Neural progenitor cell (in vitro differentiated cells): ENCODE data around the gene GDPD2. TPM values are rescaled to one million over a fixed set of nuclear protein-coding genes. Genes with fewer than 3 reads are reported as not detected.

ENCODE experiments used
- DNase-seq: peaks from one replicate; pipeline ENCODE4 v3.0.0-alpha.2; 2016; ENCODE audit warnings: low spot score
- H2AFZ ChIP-seq: fragments of 200-600 bp; sonication (generic); replicated peaks from 2 replicates; pipeline ENCODE4 v1.6.1; 2016; ENCODE audit warnings: antibody characterized with exemption
- H3F3A ChIP-seq: fragments of 200-600 bp; sonication (generic); 2 replicates; pipeline ENCODE4 v1.6.1; 2016; ENCODE audit warnings: antibody characterized with exemption, low read depth
- H3K27ac ChIP-seq: fragments of 200-600 bp; sonication (generic); 2 replicates; pipeline ENCODE4 v1.5.1; 2016; ENCODE audit warnings: mild to moderate bottlenecking
- H3K27me3 ChIP-seq: fragments of 200-600 bp; sonication (generic); 2 replicates; pipeline ENCODE4 v1.6.1; 2016; ENCODE audit warnings: mild to moderate bottlenecking, moderate library complexity
- H3K36me3 ChIP-seq: fragments of 200-600 bp; sonication (generic); 2 replicates; pipeline ENCODE4 v1.5.1; 2016
- H3K4me1 ChIP-seq: fragments of 200-600 bp; sonication (generic); 2 replicates; pipeline ENCODE4 v1.6.1; 2016; ENCODE audit warnings: mixed run types
- H3K4me2 ChIP-seq: fragments of 200-600 bp; sonication (generic); 2 replicates; pipeline ENCODE4 v1.6.1; 2016
- H3K4me3 ChIP-seq: fragments of 200-600 bp; sonication (generic); 2 replicates; pipeline ENCODE4 v1.5.1; 2016
- H3K79me2 ChIP-seq: fragments of 200-600 bp; sonication (generic); 2 replicates; pipeline ENCODE4 v1.6.1; 2016; ENCODE audit warnings: low read depth
- H3K9ac ChIP-seq: fragments of 200-600 bp; sonication (generic); 2 replicates; pipeline ENCODE4 v1.6.1; 2016
- H3K9me3 ChIP-seq: fragments of 200-600 bp; sonication (generic); 2 replicates; pipeline ENCODE4 v1.5.1; 2016; ENCODE audit warnings: low read depth
- H4K20me1 ChIP-seq: fragments of 200-600 bp; sonication (generic); 2 replicates; pipeline ENCODE4 v1.6.1; 2016; ENCODE audit warnings: low read depth
- H3K27ac Mint-ChIP-seq: 3 replicates; pipeline ENCODE4 v1.8.0; 2021; ENCODE audit warnings: mixed read lengths
- H3K27me3 Mint-ChIP-seq: 2 replicates; pipeline ENCODE4 v1.8.0; 2022; ENCODE audit warnings: low read depth, mild to moderate bottlenecking, inconsistent platforms, moderate library complexity, mixed read lengths; ENCODE audit not compliant: insufficient read depth
- H3K36me3 Mint-ChIP-seq: 3 replicates; pipeline ENCODE4 v1.8.0; 2021; ENCODE audit warnings: mixed read lengths
- H3K4me1 Mint-ChIP-seq: 3 replicates; pipeline ENCODE4 v1.8.0; 2021; ENCODE audit warnings: mixed read lengths
- H3K4me3 Mint-ChIP-seq: 3 replicates; pipeline ENCODE4 v1.8.0; 2021; ENCODE audit warnings: mild to moderate bottlenecking, moderate library complexity, mixed read lengths
- H3K9me3 Mint-ChIP-seq: 3 replicates; pipeline ENCODE4 v1.8.0; 2020; ENCODE audit warnings: mixed read lengths
- EZH2 ChIP-seq: fragments of 200-600 bp; sonication (generic); IDR thresholded peaks from 2 replicates; pipeline ENCODE4 v1.6.1; 2017; ENCODE audit warnings: antibody characterized with exemption, mild to moderate bottlenecking, moderate library complexity
- EZH2phosphoT487 ChIP-seq: fragments of 200-600 bp; sonication (generic); IDR thresholded peaks from 2 replicates; pipeline ENCODE4 v1.6.1; 2017; ENCODE audit warnings: antibody characterized with exemption
- total RNA-seq: library from RNA; depleted of rRNA; stranded (reverse); fragments of >200 nt; gene quantifications from 2 replicates; pipeline ENCODE4 v1.2.3, GENCODE V29; 2015; ENCODE audit warnings: low replicate concordance
- TF ChIP-seq, protein P1 (sequence below): fragments of 200-600 bp; sonication (generic); IDR thresholded peaks from 2 replicates; pipeline ENCODE4 v1.5.1; 2017; ENCODE audit warnings: antibody characterized with exemption, mild to moderate bottlenecking

Gene GDPD2
- total RNA-seq, 1 donor from 2014 or later = 1.3 TPM

DNA sequence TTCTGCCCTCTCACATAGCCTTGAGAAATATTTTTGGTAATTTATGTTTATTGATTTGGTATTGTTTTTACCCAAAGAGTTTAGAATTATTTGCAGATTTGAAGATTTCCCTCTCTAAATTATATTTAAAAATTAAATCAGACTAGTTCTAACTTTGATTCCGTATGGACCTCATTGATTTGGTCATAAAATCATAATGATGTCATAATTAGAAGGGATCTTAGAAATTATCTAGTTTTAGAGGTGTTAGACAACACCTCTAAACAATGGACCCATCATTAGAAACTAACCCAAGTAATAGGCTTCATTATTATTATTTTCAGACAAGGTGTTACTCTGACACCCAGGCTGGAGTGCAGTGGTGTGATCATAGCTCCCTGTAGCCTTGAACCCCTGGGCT is 45.6 kb downstream of the GDPD2 start:
- TF ChIP-seq, protein P1, sequence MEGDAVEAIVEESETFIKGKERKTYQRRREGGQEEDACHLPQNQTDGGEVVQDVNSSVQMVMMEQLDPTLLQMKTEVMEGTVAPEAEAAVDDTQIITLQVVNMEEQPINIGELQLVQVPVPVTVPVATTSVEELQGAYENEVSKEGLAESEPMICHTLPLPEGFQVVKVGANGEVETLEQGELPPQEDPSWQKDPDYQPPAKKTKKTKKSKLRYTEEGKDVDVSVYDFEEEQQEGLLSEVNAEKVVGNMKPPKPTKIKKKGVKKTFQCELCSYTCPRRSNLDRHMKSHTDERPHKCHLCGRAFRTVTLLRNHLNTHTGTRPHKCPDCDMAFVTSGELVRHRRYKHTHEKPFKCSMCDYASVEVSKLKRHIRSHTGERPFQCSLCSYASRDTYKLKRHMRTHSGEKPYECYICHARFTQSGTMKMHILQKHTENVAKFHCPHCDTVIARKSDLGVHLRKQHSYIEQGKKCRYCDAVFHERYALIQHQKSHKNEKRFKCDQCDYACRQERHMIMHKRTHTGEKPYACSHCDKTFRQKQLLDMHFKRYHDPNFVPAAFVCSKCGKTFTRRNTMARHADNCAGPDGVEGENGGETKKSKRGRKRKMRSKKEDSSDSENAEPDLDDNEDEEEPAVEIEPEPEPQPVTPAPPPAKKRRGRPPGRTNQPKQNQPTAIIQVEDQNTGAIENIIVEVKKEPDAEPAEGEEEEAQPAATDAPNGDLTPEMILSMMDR = no peak
- TF ChIP-seq EZH2phosphoT487 (no peak), EZH2 (no peak)
- no peak overlapping the region for H3K27ac ChIP-seq
- H2AFZ ChIP-seq = no peak overlapping the region
- H3K36me3 Mint-ChIP-seq = peaks cover 18% of the 10 kb centered on the region
- no peak overlapping the region for H3K4me3 Mint-ChIP-seq
- peaks cover 2% of the 10 kb centered on the region for H3K27me3 Mint-ChIP-seq
- H4K20me1 ChIP-seq = peaks cover 60% of the 10 kb centered on the region
- no peak overlapping the region for H3K4me3 ChIP-seq
- H3K4me2 ChIP-seq = no peak overlapping the region
- DNase-seq = no peak
- H3K27ac Mint-ChIP-seq = no peak overlapping the region
- H3K9me3 ChIP-seq = peaks cover 15% of the 10 kb centered on the region
- peaks cover 100% of the 10 kb centered on the region for H3K79me2 ChIP-seq
- no peaks in the 10 kb centered on the region for H3K27me3 ChIP-seq
- H3K36me3 ChIP-seq = peaks cover 7% of the 10 kb centered on the region
- H3K9me3 Mint-ChIP-seq = peaks cover 8% of the 10 kb centered on the region
- H3K9ac ChIP-seq = no peak overlapping the region
- H3K4me1 ChIP-seq = no peaks in the 10 kb centered on the region
- H3F3A ChIP-seq = no peaks in the 10 kb centered on the region
- H3K4me1 Mint-ChIP-seq = no peaks in the 10 kb centered on the region

DNA sequence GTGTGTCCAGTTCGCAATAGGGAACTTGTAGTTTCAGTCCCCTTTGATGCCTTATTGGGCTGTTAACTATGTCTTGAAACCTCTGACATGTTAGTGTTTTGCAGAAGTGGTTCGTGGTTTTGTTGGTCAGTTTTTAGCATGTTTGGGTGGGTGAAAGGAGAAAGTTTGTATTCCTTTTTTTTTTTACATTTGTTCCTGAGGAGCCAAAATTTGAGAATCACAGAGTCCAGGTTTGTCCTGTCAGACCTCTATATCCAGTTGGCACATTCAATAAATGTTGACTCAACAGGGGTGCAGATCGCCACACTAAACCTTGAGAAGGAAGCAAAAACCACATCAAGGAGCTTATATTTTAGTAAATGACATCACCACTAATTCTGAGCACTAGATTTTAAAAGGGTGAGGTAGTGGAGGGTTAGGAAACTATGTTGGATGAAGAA is 47.8 kb downstream of the GDPD2 start:
- TF ChIP-seq, protein P1 = no peak
- no peak for TF ChIP-seq EZH2
- H3K79me2 ChIP-seq = peaks cover 100% of the 10 kb centered on the region

DNA sequence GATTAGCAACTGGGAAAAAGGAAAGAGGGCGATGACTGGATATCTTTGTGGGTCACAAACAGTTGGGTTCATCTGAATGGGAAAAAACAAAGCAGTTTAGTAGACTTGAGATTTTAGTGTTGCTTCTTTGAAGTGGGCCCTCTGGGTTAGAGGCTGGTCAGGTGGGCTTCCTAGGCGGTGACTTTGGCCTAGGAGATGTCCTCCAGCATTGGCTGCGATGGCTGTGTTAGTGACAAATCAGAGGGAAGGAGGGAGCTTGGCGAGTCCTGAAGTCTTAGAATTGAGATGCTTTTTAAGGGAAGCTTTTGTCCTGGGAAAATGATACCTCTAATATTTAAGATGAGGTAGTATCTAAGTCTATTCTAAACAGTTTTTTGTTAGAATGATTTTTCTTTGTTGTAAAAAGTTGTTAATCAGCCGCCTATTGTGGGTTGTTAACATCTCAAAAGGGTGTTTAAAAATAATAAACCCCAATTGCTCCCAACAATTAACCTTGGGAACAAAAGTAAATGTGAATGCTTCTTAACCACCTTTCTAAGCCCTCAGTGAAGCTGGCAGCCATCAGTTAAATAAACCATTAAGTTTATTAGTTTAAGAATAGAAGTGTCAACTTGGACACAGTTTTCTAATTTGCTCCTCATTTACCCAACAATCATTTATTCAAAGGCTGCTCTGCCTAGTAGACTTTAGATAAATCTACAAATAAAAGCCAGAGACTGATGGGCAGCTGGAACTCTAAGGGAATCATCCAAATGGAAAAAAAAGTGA is 53.2 kb downstream of the GDPD2 start:
- no peak for DNase-seq
- Mint-ChIP-seq H3K4me1 (peaks cover 59% of the 10 kb centered on the region), H3K36me3 (peaks cover 5% of the 10 kb centered on the region), H3K9me3 (no peaks in the 10 kb centered on the region), H3K27me3 (peaks cover 2% of the 10 kb centered on the region), H3K27ac (no peak overlapping the region), H3K4me3 (no peak overlapping the region)
- Histone ChIP-seq H3K27me3 (no peaks in the 10 kb centered on the region), H3K36me3 (no peaks in the 10 kb centered on the region), H3K27ac (peak overlapping the region; percentile 50), H3K9me3 (no peaks in the 10 kb centered on the region), H3K4me2 (peak overlapping the region; percentile 25), H3K79me2 (peaks cover 87% of the 10 kb centered on the region), H3K9ac (no peak overlapping the region), H3F3A (peaks cover 28% of the 10 kb centered on the region), H2AFZ (no peak overlapping the region), H3K4me1 (peaks cover 45% of the 10 kb centered on the region), H4K20me1 (peaks cover 99% of the 10 kb centered on the region), H3K4me3 (no peak overlapping the region)
- TF ChIP-seq EZH2 = no peak
- TF ChIP-seq EZH2phosphoT487 = no peak
- TF ChIP-seq, protein P1 = no peak

More for the DNA sequence above, 47.8 kb downstream of the GDPD2 start:
- no peak overlapping the region for H3K4me3 ChIP-seq
- Mint-ChIP-seq H3K27ac (no peak overlapping the region), H3K4me1 (peaks cover 7% of the 10 kb centered on the region), H3K4me3 (no peak overlapping the region), H3K36me3 (peaks cover 13% of the 10 kb centered on the region), H3K9me3 (peaks cover 3% of the 10 kb centered on the region), H3K27me3 (peaks cover 2% of the 10 kb centered on the region)
- no peak overlapping the region for H3K4me2 ChIP-seq
- peaks cover 3% of the 10 kb centered on the region for H3K4me1 ChIP-seq
- H3K27ac ChIP-seq = no peak overlapping the region
- H3K36me3 ChIP-seq = no peaks in the 10 kb centered on the region
- no peak overlapping the region for H2AFZ ChIP-seq
- H3K27me3 ChIP-seq = no peaks in the 10 kb centered on the region
- peaks cover 6% of the 10 kb centered on the region for H3K9me3 ChIP-seq
- DNase-seq = no peak
- H3F3A ChIP-seq = no peaks in the 10 kb centered on the region
- no peak overlapping the region for H3K9ac ChIP-seq
- H4K20me1 ChIP-seq = peaks cover 72% of the 10 kb centered on the region
